ENCODE measurements around the gene MBP. TPM values are rescaled to one million over a fixed set of nuclear protein-coding genes. Genes with fewer than 3 reads are reported as not detected.
A peak's percentile ranks its signal among the peaks of the same experiment; 100 is the strongest.

The MBP gene
- total RNA-seq, 1 experiment from 2014 or later: 31.6 TPM

GRCh38 chr18:77001979-77002378 lies 130.6 kb downstream of the MBP start:
- H3K27ac Mint-ChIP-seq (ENCODE audit: low read depth, unreplicated experiment): no peak overlapping the region
- H3K27me3 Mint-ChIP-seq (ENCODE audit: insufficient read depth, unreplicated experiment): no peaks in the 10 kb centered on the region
- ChIA-PET POLR2A (no interaction called here), CTCF (interaction anchor here (1.6 to 3.9 kb wide), 2 partner anchors 29 to 211 kb away, joined by 6 to 119 read pairs; no protein-coding TSS in a partner anchor)
- no peaks in the 10 kb centered on the region for H3K9me3 Mint-ChIP-seq (ENCODE audit: unreplicated experiment)
- BruUV-seq (replicated peaks): no TSS peak
- no peak for DNase-seq (ENCODE audit: unreplicated experiment)
- no peak overlapping the region for H3K4me3 Mint-ChIP-seq (ENCODE audit: unreplicated experiment)
- no peaks in the 10 kb centered on the region for H3K36me3 Mint-ChIP-seq (ENCODE audit: insufficient read depth, unreplicated experiment)
- no peak for TF ChIP-seq CTCF (IDR thresholded peaks at IDR 0.05; ENCODE audit: unreplicated experiment)
- no peaks in the 10 kb centered on the region for H3K4me1 Mint-ChIP-seq (ENCODE audit: insufficient read depth, unreplicated experiment)
- intact Hi-C loops (cut with micrococcal nuclease): loop anchor here (2.0 to 10.0 kb wide), 4 partner anchors 63 to 701 kb away; partner anchors contain the start of gene MBP

GRCh38 chr18:77001041-77001440 lies 131.5 kb downstream of the MBP start:
- H3K9me3 Mint-ChIP-seq (ENCODE audit: unreplicated experiment): no peaks in the 10 kb centered on the region
- BruUV-seq (replicated peaks): no TSS peak
- POLR2A ChIA-PET: interaction anchor here (0.6 to 2.0 kb wide), 5 partner anchors 64 to 211 kb away, joined by 4 to 11 read pairs (median 4); partner anchors contain the start of gene MBP
- CTCF ChIA-PET: interaction anchor here (0.5 to 3.9 kb wide), 43 partner anchors 8 to 723 kb away, joined by 3 to 119 read pairs (median 4); no protein-coding TSS in a partner anchor
- H3K27me3 Mint-ChIP-seq (ENCODE audit: insufficient read depth, unreplicated experiment): peaks cover 1% of the 10 kb centered on the region
- TF ChIP-seq CTCF (IDR thresholded peaks at IDR 0.05; ENCODE audit: unreplicated experiment): no peak
- H3K27ac Mint-ChIP-seq (ENCODE audit: low read depth, unreplicated experiment): no peak overlapping the region
- intact Hi-C loops (cut with micrococcal nuclease): loop anchor here (2.0 to 10.0 kb wide), 4 partner anchors 64 to 702 kb away; partner anchors contain the start of gene MBP
- H3K4me3 Mint-ChIP-seq (ENCODE audit: unreplicated experiment): no peak overlapping the region
- DNase-seq (ENCODE audit: unreplicated experiment): no peak
- no peaks in the 10 kb centered on the region for H3K4me1 Mint-ChIP-seq (ENCODE audit: insufficient read depth, unreplicated experiment)
- no peaks in the 10 kb centered on the region for H3K36me3 Mint-ChIP-seq (ENCODE audit: insufficient read depth, unreplicated experiment)

GRCh38 chr18:77000527-77000926 lies 132.1 kb downstream of the MBP start:
- POLR2A ChIA-PET: interaction anchor here (0.6 to 2.0 kb wide), 6 partner anchors 18 to 211 kb away, joined by 3 to 11 read pairs (median 4); partner anchors contain the start of gene MBP
- intact Hi-C loops (cut with micrococcal nuclease): loop anchor here (1.0 to 10.0 kb wide), 6 partner anchors 64 to 702 kb away; partner anchors contain the start of gene MBP
- TF ChIP-seq CTCF (IDR thresholded peaks at IDR 0.05; ENCODE audit: unreplicated experiment): peak; percentile 89
- no TSS peak for BruUV-seq (replicated peaks)
- Mint-ChIP-seq H3K9me3 (ENCODE audit: unreplicated experiment) (no peaks in the 10 kb centered on the region), H3K27me3 (ENCODE audit: insufficient read depth, unreplicated experiment) (peaks cover 7% of the 10 kb centered on the region), H3K4me3 (ENCODE audit: unreplicated experiment) (no peak overlapping the region), H3K36me3 (ENCODE audit: insufficient read depth, unreplicated experiment) (no peaks in the 10 kb centered on the region), H3K27ac (ENCODE audit: low read depth, unreplicated experiment) (no peak overlapping the region), H3K4me1 (ENCODE audit: insufficient read depth, unreplicated experiment) (no peaks in the 10 kb centered on the region)
- CTCF ChIA-PET: interaction anchor here (0.6 to 3.9 kb wide), 61 partner anchors 8 to 724 kb away, joined by 3 to 119 read pairs (median 4); no protein-coding TSS in a partner anchor
- DNase-seq (ENCODE audit: unreplicated experiment): peak; percentile 52

GRCh38 chr18:76999077-76999476 lies 133.5 kb downstream of the MBP start:
- POLR2A ChIA-PET: no interaction called here
- no peak for TF ChIP-seq CTCF (IDR thresholded peaks at IDR 0.05; ENCODE audit: unreplicated experiment)
- Mint-ChIP-seq H3K27me3 (ENCODE audit: insufficient read depth, unreplicated experiment) (peaks cover 17% of the 10 kb centered on the region), H3K9me3 (ENCODE audit: unreplicated experiment) (no peaks in the 10 kb centered on the region), H3K27ac (ENCODE audit: low read depth, unreplicated experiment) (no peak overlapping the region), H3K4me3 (ENCODE audit: unreplicated experiment) (no peak overlapping the region), H3K36me3 (ENCODE audit: insufficient read depth, unreplicated experiment) (no peaks in the 10 kb centered on the region), H3K4me1 (ENCODE audit: insufficient read depth, unreplicated experiment) (no peaks in the 10 kb centered on the region)
- DNase-seq (ENCODE audit: unreplicated experiment): no peak
- intact Hi-C loops (cut with micrococcal nuclease): no loop called here
- no TSS peak for BruUV-seq (replicated peaks)
- CTCF ChIA-PET: interaction anchor here (0.6 to 3.9 kb wide), 20 partner anchors 10 to 919 kb away, joined by 3 to 119 read pairs (median 4); no protein-coding TSS in a partner anchor
